HG03378 (cell line): ENCODE results near the gene DHCR7.

Source experiments
- ATAC-seq: cut with Tn5 transposase; IDR thresholded peaks from one replicate; pipeline ENCODE4 v1.9.1; 2021; ENCODE audit warnings: mild to moderate bottlenecking, moderate library complexity; ENCODE audit not compliant: unreplicated experiment

The DHCR7 gene

DNA sequence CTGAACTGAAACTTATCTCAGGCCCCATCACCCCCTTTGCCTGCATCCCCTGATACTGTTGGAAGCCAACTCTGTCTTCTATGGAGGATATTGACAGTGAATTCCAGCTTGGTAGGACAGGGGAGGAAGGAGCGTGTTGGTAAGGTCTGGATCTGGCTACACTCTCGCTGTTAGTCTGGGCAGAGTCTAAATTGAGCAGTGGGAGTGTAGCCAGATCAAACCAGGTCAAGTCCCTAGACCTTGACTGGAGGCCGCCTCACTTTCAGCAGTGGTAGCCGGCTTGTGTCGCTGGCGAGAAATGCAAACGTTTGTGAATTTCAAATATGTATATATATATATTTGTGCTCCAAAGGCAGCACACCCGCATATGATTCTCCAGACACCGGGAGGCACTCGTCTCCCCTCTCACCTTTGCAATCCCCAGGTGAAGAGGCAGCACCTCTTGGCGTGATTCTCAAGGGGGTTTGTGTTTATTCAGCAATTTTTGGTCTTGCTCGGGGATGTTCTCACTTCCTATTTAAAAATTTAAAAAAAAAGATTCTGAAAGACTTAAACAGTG lies 26.7 kb downstream of the DHCR7 start:
- ATAC-seq, result no peak

GRCh38 chr11:71420455-71421241 lies 27.5 kb downstream of the DHCR7 start:
- no peak for ATAC-seq

GRCh38 chr11:71418643-71419042 lies 29.6 kb downstream of the DHCR7 start:
- no peak for ATAC-seq

DNA sequence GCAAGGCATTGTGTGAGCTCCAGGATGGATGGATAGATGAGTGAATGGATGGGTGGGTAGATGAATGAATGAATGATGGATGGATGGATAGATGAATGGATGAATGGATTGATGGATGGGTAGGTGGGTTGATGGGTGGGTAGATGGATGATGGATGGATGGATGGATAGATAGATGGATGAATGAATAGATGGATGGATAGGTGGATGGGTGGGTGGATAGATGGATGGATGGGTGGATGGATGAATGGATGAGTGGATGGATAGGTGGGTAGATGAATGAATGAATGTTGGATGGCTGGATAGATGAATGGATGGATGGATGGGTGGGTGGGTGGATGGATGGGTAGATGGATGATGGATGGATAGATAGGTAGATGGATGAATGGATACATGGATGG lies 33.5 kb downstream of the DHCR7 start:
- no peak for ATAC-seq

DNA sequence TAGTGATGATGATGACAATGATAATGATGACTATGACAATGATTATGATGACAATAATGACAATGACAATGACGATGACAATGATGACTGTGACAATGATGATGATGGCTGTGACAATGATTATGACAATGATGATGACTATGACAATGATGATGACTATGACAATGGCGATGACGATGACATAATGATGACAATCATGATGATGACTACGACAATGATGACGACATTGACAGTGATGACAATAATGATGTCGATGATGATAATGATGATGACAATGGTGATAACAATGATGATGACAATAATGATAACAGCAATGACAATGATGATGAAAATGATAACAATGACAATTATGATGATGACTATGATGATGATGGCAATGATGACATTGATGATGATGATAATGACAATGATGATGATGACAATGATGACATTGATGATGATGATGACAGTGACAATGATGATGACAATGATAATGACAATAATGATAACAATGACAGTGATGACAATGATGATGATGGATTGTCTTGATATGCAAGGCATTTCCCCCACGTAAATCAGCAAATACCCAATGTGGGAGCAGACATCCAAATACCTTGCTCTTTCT lies 37.7 kb downstream of the DHCR7 start:
- ATAC-seq, result no peak

- ATAC-seq, result no peak
Measured at GRCh38 chr11:71408826-71409225, 39.4 kb downstream of the DHCR7 start.

GRCh38 chr11:71407356-71407755 lies 40.8 kb downstream of the DHCR7 start:
- no peak for ATAC-seq

GRCh38 chr11:71406681-71407080 lies 41.5 kb downstream of the DHCR7 start:
- no peak for ATAC-seq

- ATAC-seq, result no peak
Measured at GRCh38 chr11:71404209-71404608, 44.0 kb downstream of the DHCR7 start.

DNA sequence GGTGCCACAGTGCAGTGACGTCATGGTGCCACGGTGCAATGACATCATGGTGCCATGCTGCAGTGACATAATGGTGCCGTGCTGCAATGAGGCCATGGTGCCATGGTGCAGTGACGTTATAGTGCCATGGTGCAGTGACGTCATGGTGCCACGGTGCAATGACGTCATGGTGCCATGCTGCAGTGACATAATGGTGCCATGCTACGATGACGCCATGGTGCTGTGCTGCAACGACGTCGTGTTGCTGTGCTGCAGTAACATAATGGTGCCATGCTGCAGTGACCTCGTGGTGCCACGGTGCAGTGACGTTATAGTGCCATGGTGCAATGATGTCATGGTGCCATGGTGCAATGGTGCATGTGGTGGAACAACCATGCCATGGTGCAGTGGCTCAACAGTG lies 45.3 kb downstream of the DHCR7 start:
- ATAC-seq, result no peak

GRCh38 chr11:71400216-71400615 lies 48.0 kb downstream of the DHCR7 start:
- no peak for ATAC-seq

DNA sequence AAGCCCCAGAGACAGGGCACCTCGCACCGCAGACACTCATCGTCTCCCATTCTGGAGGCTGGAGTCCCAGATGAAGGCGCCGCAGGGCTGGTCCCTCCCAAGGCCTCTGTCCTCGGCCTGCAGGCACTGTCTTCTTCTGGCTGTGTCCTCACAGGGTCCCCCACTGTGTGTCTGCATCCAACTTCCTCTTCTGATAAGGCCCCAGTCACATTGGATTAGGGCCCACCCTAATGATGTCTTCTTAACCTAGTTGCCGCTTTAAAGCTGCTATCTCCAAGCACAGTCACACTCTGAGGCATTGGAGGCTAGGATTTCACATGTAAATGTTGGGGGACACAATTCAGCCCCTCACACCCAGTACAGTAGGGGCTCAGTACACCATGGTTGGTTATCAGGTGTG lies 48.9 kb downstream of the DHCR7 start:
- no peak for ATAC-seq

GRCh38 chr11:71397961-71398360 lies 50.2 kb downstream of the DHCR7 start:
- ATAC-seq, result no peak

GRCh38 chr11:71397331-71397860 lies 50.8 kb downstream of the DHCR7 start:
- no peak for ATAC-seq

DNA sequence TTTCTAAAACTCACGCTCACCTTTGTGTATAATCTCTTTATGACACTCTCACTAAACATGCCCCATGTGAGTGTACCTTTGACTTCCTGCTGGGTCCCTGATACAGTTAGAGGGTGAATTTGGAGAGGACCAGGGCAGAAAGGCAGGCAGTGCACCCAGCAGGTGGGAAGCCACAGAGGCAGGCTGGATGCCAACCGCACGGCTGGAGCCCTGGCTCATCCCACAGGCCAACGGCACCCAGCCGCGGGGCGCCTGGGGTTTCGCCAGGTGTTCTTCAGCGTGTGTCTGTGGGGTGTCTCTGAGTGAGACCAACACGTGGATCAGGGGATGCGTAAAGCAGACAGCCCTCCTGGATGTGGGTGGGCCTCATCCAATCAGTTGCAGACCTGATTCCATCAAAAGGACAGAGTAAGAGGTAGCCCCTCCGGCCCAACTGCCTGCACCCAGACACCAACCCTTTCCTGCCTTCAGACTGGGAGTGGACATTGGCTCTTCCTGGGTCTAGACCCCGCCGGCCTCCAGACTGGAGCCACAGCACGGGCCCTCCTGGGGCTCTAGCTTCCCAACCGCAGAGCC lies 51.6 kb downstream of the DHCR7 start:
- ATAC-seq, result no peak

- no peak for ATAC-seq
Measured at GRCh38 chr11:71395774-71396173, 52.4 kb downstream of the DHCR7 start.

DNA sequence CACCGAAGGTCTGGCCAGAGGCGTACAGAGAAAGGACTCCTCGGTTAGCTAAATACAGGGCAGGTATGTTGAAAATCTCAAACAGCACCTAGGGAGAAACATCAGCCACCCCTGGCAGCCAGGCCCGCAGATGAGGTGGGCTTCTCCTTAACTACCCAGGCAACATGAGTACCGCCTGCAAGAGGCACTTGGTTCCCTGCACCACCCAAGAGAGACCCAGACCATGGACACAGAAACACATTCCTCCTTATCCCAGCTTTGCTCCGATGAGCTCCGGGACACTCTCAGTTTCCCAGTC lies 53.0 kb downstream of the DHCR7 start:
- ATAC-seq, result no peak

DNA sequence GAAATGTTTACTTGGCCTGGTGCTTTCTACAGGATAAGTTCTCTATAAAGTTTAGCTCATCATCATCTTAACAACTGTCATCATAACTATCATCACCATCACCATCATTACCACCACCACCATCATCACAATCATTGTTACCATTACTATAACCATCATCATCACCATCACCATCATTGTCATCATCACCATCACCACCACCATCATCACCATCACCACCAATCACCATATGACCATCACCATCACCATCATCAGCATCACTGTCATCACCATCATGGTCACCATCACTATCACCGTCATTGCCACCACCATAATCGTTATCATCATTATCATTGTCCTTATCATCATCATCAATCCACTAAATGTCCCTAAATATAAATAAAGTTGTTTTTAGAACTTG lies 54.9 kb downstream of the DHCR7 start:
- no peak for ATAC-seq

GRCh38 chr11:71391796-71392195 lies 56.4 kb downstream of the DHCR7 start:
- no peak for ATAC-seq

DNA sequence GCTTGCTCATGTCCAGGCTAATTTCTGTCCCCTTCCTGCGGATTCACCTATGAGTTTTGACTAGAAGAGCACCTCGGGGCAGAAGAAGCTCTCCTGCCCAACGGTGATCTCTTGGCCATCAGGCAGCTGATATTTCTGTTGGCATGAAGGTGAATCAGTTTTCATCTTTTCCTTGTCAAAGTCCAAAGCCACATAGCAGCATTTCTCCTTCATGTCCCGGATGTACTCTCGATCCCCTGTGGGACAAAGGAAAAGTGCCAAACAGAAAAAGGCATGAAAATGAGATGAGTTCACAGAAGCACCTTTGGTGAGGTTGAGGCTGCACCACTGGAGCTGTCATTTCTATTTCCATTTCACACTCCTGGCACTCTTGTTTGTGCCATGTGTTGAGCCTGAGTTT lies 56.8 kb downstream of the DHCR7 start:
- no peak for ATAC-seq

- ATAC-seq, result no peak
Measured at GRCh38 chr11:71388637-71389235, 59.5 kb downstream of the DHCR7 start.
